GM12878 (cell line): ENCODE measurements around the gene TARS3. TPM values are rescaled to one million over a fixed set of nuclear protein-coding genes. Genes with fewer than 3 reads are reported as not detected.

Source experiments
- ATAC-seq: fragments of 200-7000 bp; cut with Tn5 transposase; 3 replicates; pipeline ENCODE4 v1.9.1; 2020; ENCODE audit warnings: mild to moderate bottlenecking, moderate library complexity
- BruUV-seq: library from RNA; stranded (reverse); fragments of 400-500 nt; replicated peaks from 2 replicates; lab custom pipeline; 2021; lab: Mats Ljungman, UMichigan
- CTCF ChIA-PET: fragments of 300-600 bp; sonication (Branson Sonifier 250); formaldehyde crosslinking; extraction: SDS; loops from one replicate; lab custom pipeline; 2021; ENCODE audit warnings: inconsistent platforms; lab: Yijun Ruan, JAX
- POLR2A ChIA-PET: fragments of 350-600 bp; formaldehyde crosslinking; extraction: SDS; loops from one replicate; lab custom pipeline; 2021; ENCODE audit warnings: inconsistent platforms; lab: Charles Lee
- RAD21 ChIA-PET: fragments of 300-600 bp; sonication (Branson Sonifier 250); formaldehyde crosslinking; loops from one replicate; lab custom pipeline; 2023; ENCODE audit warnings: antibody characterized with exemption; ENCODE audit not compliant: unreplicated experiment; lab: Charles Lee
- SMC1A ChIA-PET: fragments of 300-600 bp; sonication (Branson Sonifier 250); formaldehyde crosslinking; loops from one replicate; lab custom pipeline; 2023; ENCODE audit not compliant: unreplicated experiment, uncharacterized antibody; lab: Charles Lee
- DNase-seq: peaks from one replicate; pipeline ENCODE4 v3.0.0-alpha.2; 2011; ENCODE audit warnings: low read depth, low spot score
- FAIRE-seq: peaks from 3 replicates; lab custom pipeline; 2011; peaks lifted over from hg19 to GRCh38; lab: Jason Lieb, UNC
- H2AFZ ChIP-seq: 2 replicates; pipeline ENCODE4 v1.6.0; 2011; ENCODE audit warnings: low read depth, low read length, control low read depth; ENCODE audit not compliant: control insufficient read depth
- H3K27ac ChIP-seq: 2 replicates; pipeline ENCODE4 v1.5.1; 2011; ENCODE audit warnings: control low read depth; ENCODE audit not compliant: control insufficient read depth, insufficient read depth
- H3K27me3 ChIP-seq, 2 experiments: replicated peaks in 1 of 2; 2 replicates each; pipeline versions ENCODE4 v1.6.0 to v1.6.1; 2011; ENCODE audit warnings: low read length in 1 of 2; ENCODE audit not compliant: control insufficient read depth in 2 of 2, insufficient read depth in 2 of 2
- H3K36me3 ChIP-seq, 2 experiments: 2 replicates each; pipeline ENCODE4 v1.5.1; 2011; ENCODE audit warnings: low read length in 1 of 2; ENCODE audit not compliant: control insufficient read depth in 2 of 2, insufficient read depth in 2 of 2
- H3K4me1 ChIP-seq: 2 replicates; pipeline ENCODE4 v1.6.1; 2011; ENCODE audit warnings: mild to moderate bottlenecking, low read length, moderate library complexity, mixed read lengths; ENCODE audit not compliant: control insufficient read depth, insufficient read depth
- H3K4me2 ChIP-seq: 2 replicates; pipeline ENCODE4 v1.6.0; 2011; ENCODE audit warnings: control low read depth; ENCODE audit not compliant: control insufficient read depth, insufficient read depth
- H3K4me3 ChIP-seq: fragments of 200-600 bp; sonication (generic); 2 replicates; pipeline ENCODE4 v1.5.1; 2016
- H3K79me2 ChIP-seq: 2 replicates; pipeline ENCODE4 v1.6.0; 2011; ENCODE audit warnings: low read length; ENCODE audit not compliant: control insufficient read depth, insufficient read depth
- H3K9ac ChIP-seq: 2 replicates; pipeline ENCODE4 v1.8.0; 2011; ENCODE audit warnings: low read length, control low read depth, mixed read lengths; ENCODE audit not compliant: control insufficient read depth, insufficient read depth
- H3K9me3 ChIP-seq: replicated peaks from 3 replicates; pipeline ENCODE4 v1.5.1; 2011; ENCODE audit warnings: mild to moderate bottlenecking, low read length; ENCODE audit not compliant: control insufficient read depth, insufficient read depth
- H4K20me1 ChIP-seq: 2 replicates; pipeline ENCODE4 v1.6.0; 2011; ENCODE audit not compliant: control insufficient read depth, insufficient read depth
- CBX5 ChIP-seq: sonication (generic); IDR thresholded peaks from 2 replicates; pipeline ENCODE4 v1.6.1; 2016; ENCODE audit warnings: low read depth, moderate library complexity, mild to moderate bottlenecking, inconsistent platforms
- CHD1 ChIP-seq: IDR thresholded peaks from 2 replicates; pipeline ENCODE4 v1.6.1; 2012; ENCODE audit warnings: low read depth, low read length, improper control_type of control experiment
- EGR1 ChIP-seq, 2 experiments: IDR thresholded peaks; 1 replicate in 1 of 2; 2 replicates in 1 of 2; pipeline ENCODE4 v1.6.1; 2011 to 2012; ENCODE audit warnings: low read depth in 2 of 2, low read length in 2 of 2, borderline replicate concordance in 1 of 2, mild to moderate bottlenecking in 1 of 2, moderate library complexity in 1 of 2
- ETV6 ChIP-seq, 2 experiments: fragments of 450-650 bp in 1 of 2; IDR thresholded peaks in 1 of 2; conservative IDR thresholded peaks in 1 of 2; 2 replicates each; pipeline ENCODE4 v1.6.1; 2014; ENCODE audit warnings: antibody characterized with exemption in 1 of 2, borderline replicate concordance in 1 of 2, low read depth in 1 of 2, mild to moderate bottlenecking in 1 of 2, moderate library complexity in 1 of 2
- JUND ChIP-seq: IDR thresholded peaks from 2 replicates; pipeline ENCODE4 v1.6.1; 2012; ENCODE audit warnings: low read depth, mild to moderate bottlenecking, low read length, improper control_type of control experiment, moderate library complexity
- POLR2A ChIP-seq: IDR thresholded peaks from 2 replicates; pipeline ENCODE4 v1.6.1; 2011; ENCODE audit warnings: low read depth, mild to moderate bottlenecking, low read length
- TARDBP ChIP-seq: IDR thresholded peaks from 2 replicates; pipeline ENCODE4 v1.6.1; 2016; ENCODE audit warnings: borderline replicate concordance
- TCF12 ChIP-seq: IDR thresholded peaks from 2 replicates; pipeline ENCODE4 v1.6.1; 2011; ENCODE audit warnings: low read depth, mild to moderate bottlenecking, low read length
- YY1 ChIP-seq: IDR thresholded peaks from 2 replicates; pipeline ENCODE4 v1.6.1; 2011; ENCODE audit warnings: low read depth, mild to moderate bottlenecking, low read length
- ZBED1 ChIP-seq: IDR thresholded peaks from 2 replicates; pipeline ENCODE4 v1.6.1; 2016; ENCODE audit warnings: borderline replicate concordance
- ZNF622 ChIP-seq: fragments of 450-650 bp; IDR thresholded peaks from 2 replicates; pipeline ENCODE4 v1.6.1; 2017; ENCODE audit warnings: mild to moderate bottlenecking, inconsistent platforms
- ZSCAN29 ChIP-seq: fragments of 450-650 bp; IDR thresholded peaks from 2 replicates; pipeline ENCODE4 v1.6.1; 2017; ENCODE audit warnings: mild to moderate bottlenecking, moderate library complexity
- ZZZ3 ChIP-seq: IDR thresholded peaks from 2 replicates; pipeline ENCODE4 v1.6.1; 2011; ENCODE audit warnings: low read depth; ENCODE audit not compliant: control insufficient read depth, insufficient read length
- WGBS: methylation state at CpG from one replicate; pipeline ENCODE4 v1.1.6; 2016; ENCODE audit warnings: low lambda C conversion rate; ENCODE audit not compliant: insufficient replicate concordance, insufficient coverage; ENCODE audit errors: missing lambda C conversion rate; 5-methylcytosine and 5-hydroxymethylcytosine counted together
- in situ Hi-C: fragments of 300-500 bp; cut with MboI; formaldehyde crosslinking; loops from 9 replicates; pipeline ENCODE4 v1.14.3; 2018; ENCODE audit warnings: mixed read lengths
- intact Hi-C: fragments of 100-400 bp; cut with micrococcal nuclease; formaldehyde crosslinking; loops from one replicate; pipeline ENCODE4 v1.14.2; 2022; ENCODE audit not compliant: unreplicated experiment
- polyA plus RNA-seq, 11 experiments: library from polyadenylated mRNA; depleted of rRNA in 4 of 11; unstranded in 6 of 11; stranded (reverse) in 5 of 11; fragments of >200 nt; fragmentation: Nextera tagmentation in 4 of 11; fragmentation: Illumina TruSeq in 1 of 11; extraction: Ambion mirVana in 4 of 11; extraction: Trizol in 1 of 11; gene quantifications; 1 replicate in 1 of 11; 2 replicates in 10 of 11; pipeline versions ENCODE4 v1.2.1 to v1.2.3, GENCODE V29; 2011 to 2016; ENCODE audit warnings: inconsistent platforms in 2 of 11, missing spikeins in 2 of 11, low read depth in 1 of 11
- total RNA-seq, 4 experiments: library from RNA; depleted of rRNA in 3 of 4; stranded (reverse); fragments of >200 nt in 3 of 4; fragmentation: Illumina TruSeq in 1 of 4; extraction: Trizol in 1 of 4; gene quantifications; 2 replicates each; pipeline versions ENCODE4 v1.2.1 to v1.2.3, GENCODE V29; 2013 to 2021
- TF ChIP-seq, protein P1 (sequence below): IDR thresholded peaks from 2 replicates; pipeline ENCODE4 v1.6.1; 2012; ENCODE audit warnings: low read depth, low read length, improper control_type of control experiment
- TF ChIP-seq, protein P2 (sequence below): IDR thresholded peaks from 2 replicates; pipeline ENCODE4 v1.6.1; 2011; ENCODE audit warnings: low read depth, low read length, improper control_type of control experiment, borderline replicate concordance
- TF ChIP-seq, protein P3 (sequence below): fragments of 450-650 bp; IDR thresholded peaks from 2 replicates; pipeline ENCODE4 v1.6.1; 2018; ENCODE audit warnings: mild to moderate bottlenecking, low read depth, moderate library complexity; ENCODE audit not compliant: partially characterized antibody
- TF ChIP-seq, protein P4 (sequence below): fragments of 450-650 bp; IDR thresholded peaks from 2 replicates; pipeline ENCODE4 v1.6.1; 2017; ENCODE audit warnings: mild to moderate bottlenecking, moderate library complexity

Gene TARS3
- total and polyA plus RNA-seq, 10 of the 15 experiments (the other 5 are each of a cell fraction or from before 2014, with no cell fraction given) = 1.4 to 7.8 (median 5.3) TPM

DNA sequence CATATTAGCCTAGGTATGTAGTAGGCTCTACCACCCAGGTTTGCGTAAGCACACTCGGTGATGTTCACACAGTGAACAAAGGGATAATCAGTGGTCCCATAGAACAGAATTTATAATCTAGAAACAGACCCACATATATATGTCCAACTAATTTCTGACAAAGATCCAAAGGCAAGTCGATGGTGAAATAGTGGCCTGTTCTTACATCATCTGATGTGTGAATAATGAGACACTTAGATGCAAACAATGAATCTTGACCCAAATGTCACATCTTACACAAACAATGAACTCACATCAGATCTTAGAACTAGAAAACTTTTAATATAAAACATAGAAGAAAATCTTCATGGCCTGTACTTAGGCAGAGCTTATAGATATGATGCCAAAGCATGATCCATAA, 54.5 kb downstream of the TARS3 start:
- no TSS peak for BruUV-seq
- POLR2A ChIA-PET = no interaction called here
- Histone ChIP-seq H3K27ac (no peak overlapping the region), H2AFZ (no peak overlapping the region), H3K4me2 (no peak overlapping the region), H3K79me2 (no peaks in the 10 kb centered on the region), H3K9me3 (no peaks in the 10 kb centered on the region), H3K9ac (no peak overlapping the region), H3K4me3 (no peak overlapping the region), H3K4me1 (no peaks in the 10 kb centered on the region), H3K36me3 (peaks cover 0 to 6% of the 10 kb centered on the region in 2 experiments; a peak in 2 of 4 replicates), H3K27me3 (no peaks in the 10 kb centered on the region), H4K20me1 (no peaks in the 10 kb centered on the region)
- SMC1A ChIA-PET = interaction anchor here (0.9 to 1.1 kb wide), 2 partner anchors 13 to 28 kb away, joined by 3 read pairs; no protein-coding TSS in a partner anchor
- ATAC-seq (no peak), FAIRE-seq (no peak), DNase-seq (no peak)
- in situ Hi-C loops = no loop called here
- WGBS = 94% methylated on average over 3 of the region's 3 CpGs
- CTCF ChIA-PET = interaction anchor here (1.5 kb wide), 1 partner anchor 56 kb away, joined by 3 read pairs; no protein-coding TSS in a partner anchor
- intact Hi-C loops = no loop called here
- RAD21 ChIA-PET = no interaction called here
- TF ChIP-seq JUND (no peak), ZSCAN29 (no peak), YY1 (no peak), POLR2A (no peak), ETV6 (conservative IDR thresholded peaks at IDR 0.05 in 1 of 2, IDR thresholded peaks at IDR 0.05 in 1 of 2; ENCODE audit: borderline replicate concordance in 1 of 2, low read depth in 1 of 2) (no peak), ZZZ3 (no peak), TCF12 (no peak), ZNF622 (no peak), TARDBP (no peak), CHD1 (no peak), EGR1 (IDR thresholded peaks at IDR 0.05; ENCODE audit: borderline replicate concordance in 1 of 2, low read depth in 2 of 2, low read length in 2 of 2) (no peak), ZBED1 (no peak), CBX5 (no peak)
- TF ChIP-seq, protein P1, sequence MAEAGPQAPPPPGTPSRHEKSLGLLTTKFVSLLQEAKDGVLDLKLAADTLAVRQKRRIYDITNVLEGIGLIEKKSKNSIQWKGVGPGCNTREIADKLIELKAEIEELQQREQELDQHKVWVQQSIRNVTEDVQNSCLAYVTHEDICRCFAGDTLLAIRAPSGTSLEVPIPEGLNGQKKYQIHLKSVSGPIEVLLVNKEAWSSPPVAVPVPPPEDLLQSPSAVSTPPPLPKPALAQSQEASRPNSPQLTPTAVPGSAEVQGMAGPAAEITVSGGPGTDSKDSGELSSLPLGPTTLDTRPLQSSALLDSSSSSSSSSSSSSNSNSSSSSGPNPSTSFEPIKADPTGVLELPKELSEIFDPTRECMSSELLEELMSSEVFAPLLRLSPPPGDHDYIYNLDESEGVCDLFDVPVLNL = no peak
- TF ChIP-seq, protein P2, sequence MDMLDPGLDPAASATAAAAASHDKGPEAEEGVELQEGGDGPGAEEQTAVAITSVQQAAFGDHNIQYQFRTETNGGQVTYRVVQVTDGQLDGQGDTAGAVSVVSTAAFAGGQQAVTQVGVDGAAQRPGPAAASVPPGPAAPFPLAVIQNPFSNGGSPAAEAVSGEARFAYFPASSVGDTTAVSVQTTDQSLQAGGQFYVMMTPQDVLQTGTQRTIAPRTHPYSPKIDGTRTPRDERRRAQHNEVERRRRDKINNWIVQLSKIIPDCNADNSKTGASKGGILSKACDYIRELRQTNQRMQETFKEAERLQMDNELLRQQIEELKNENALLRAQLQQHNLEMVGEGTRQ = no peak
- TF ChIP-seq, protein P3, sequence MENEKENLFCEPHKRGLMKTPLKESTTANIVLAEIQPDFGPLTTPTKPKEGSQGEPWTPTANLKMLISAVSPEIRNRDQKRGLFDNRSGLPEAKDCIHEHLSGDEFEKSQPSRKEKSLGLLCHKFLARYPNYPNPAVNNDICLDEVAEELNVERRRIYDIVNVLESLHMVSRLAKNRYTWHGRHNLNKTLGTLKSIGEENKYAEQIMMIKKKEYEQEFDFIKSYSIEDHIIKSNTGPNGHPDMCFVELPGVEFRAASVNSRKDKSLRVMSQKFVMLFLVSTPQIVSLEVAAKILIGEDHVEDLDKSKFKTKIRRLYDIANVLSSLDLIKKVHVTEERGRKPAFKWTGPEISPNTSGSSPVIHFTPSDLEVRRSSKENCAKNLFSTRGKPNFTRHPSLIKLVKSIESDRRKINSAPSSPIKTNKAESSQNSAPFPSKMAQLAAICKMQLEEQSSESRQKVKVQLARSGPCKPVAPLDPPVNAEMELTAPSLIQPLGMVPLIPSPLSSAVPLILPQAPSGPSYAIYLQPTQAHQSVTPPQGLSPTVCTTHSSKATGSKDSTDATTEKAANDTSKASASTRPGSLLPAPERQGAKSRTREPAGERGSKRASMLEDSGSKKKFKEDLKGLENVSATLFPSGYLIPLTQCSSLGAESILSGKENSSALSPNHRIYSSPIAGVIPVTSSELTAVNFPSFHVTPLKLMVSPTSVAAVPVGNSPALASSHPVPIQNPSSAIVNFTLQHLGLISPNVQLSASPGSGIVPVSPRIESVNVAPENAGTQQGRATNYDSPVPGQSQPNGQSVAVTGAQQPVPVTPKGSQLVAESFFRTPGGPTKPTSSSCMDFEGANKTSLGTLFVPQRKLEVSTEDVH = no peak
- TF ChIP-seq, protein P4, sequence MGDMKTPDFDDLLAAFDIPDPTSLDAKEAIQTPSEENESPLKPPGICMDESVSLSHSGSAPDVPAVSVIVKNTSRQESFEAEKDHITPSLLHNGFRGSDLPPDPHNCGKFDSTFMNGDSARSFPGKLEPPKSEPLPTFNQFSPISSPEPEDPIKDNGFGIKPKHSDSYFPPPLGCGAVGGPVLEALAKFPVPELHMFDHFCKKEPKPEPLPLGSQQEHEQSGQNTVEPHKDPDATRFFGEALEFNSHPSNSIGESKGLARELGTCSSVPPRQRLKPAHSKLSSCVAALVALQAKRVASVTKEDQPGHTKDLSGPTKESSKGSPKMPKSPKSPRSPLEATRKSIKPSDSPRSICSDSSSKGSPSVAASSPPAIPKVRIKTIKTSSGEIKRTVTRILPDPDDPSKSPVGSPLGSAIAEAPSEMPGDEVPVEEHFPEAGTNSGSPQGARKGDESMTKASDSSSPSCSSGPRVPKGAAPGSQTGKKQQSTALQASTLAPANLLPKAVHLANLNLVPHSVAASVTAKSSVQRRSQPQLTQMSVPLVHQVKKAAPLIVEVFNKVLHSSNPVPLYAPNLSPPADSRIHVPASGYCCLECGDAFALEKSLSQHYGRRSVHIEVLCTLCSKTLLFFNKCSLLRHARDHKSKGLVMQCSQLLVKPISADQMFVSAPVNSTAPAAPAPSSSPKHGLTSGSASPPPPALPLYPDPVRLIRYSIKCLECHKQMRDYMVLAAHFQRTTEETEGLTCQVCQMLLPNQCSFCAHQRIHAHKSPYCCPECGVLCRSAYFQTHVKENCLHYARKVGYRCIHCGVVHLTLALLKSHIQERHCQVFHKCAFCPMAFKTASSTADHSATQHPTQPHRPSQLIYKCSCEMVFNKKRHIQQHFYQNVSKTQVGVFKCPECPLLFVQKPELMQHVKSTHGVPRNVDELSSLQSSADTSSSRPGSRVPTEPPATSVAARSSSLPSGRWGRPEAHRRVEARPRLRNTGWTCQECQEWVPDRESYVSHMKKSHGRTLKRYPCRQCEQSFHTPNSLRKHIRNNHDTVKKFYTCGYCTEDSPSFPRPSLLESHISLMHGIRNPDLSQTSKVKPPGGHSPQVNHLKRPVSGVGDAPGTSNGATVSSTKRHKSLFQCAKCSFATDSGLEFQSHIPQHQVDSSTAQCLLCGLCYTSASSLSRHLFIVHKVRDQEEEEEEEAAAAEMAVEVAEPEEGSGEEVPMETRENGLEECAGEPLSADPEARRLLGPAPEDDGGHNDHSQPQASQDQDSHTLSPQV = no peak
